Measurements from ENCODE around the gene CKS1B.
A peak's percentile ranks its signal among the peaks of the same experiment; 100 is the strongest.

Gene CKS1B

GRCh38 chr1:154974102-154974807 is at the start of gene CKS1B:
Gene CKS1B, plus strand, starts transcription at chr1:154974681. Its CDS starts 65 bp downstream, at chr1:154974746.
- DNase-seq = no peak

GRCh38 chr1:154925335-154926170 is 48.9 kb upstream of the CKS1B start:
- no peak for DNase-seq

- no peak for DNase-seq
Observed at GRCh38 chr1:154926201-154926600, 48.3 kb upstream of the CKS1B start.

- no peak for DNase-seq
Observed at GRCh38 chr1:154931940-154932487, 42.5 kb upstream of the CKS1B start.

GRCh38 chr1:154934358-154934948 is 40.0 kb upstream of the CKS1B start:
- no peak for DNase-seq

GRCh38 chr1:154935749-154936554 is 38.5 kb upstream of the CKS1B start:
- no peak for DNase-seq

- peak; percentile 53 for DNase-seq
Observed at GRCh38 chr1:154936555-154937084, 37.9 kb upstream of the CKS1B start, which contains the start of gene PMVK. Gene PMVK, minus strand, starts transcription at chr1:154936719. Its CDS starts 34 bp downstream, at chr1:154936685.

GRCh38 chr1:154937085-154937987 is 37.1 kb upstream of the CKS1B start:
- no peak for DNase-seq

- no peak for DNase-seq
Observed at GRCh38 chr1:154937988-154938386, 36.5 kb upstream of the CKS1B start.

GRCh38 chr1:154938604-154939399 is 35.7 kb upstream of the CKS1B start:
- no peak for DNase-seq

GRCh38 chr1:154940213-154940560 is 34.3 kb upstream of the CKS1B start:
- DNase-seq = no peak

GRCh38 chr1:154940651-154941194 is 33.8 kb upstream of the CKS1B start:
- no peak for DNase-seq

GRCh38 chr1:154941333-154942013 is 33.0 kb upstream of the CKS1B start:
- DNase-seq = no peak

GRCh38 chr1:154943649-154944400 is 30.7 kb upstream of the CKS1B start:
- DNase-seq = no peak

- no peak for DNase-seq
Observed at GRCh38 chr1:154944401-154945159, 29.9 kb upstream of the CKS1B start.

- no peak for DNase-seq
Observed at GRCh38 chr1:154945160-154945961, 29.1 kb upstream of the CKS1B start.

Measured in cortex of kidney (tissue), 1 donor.